Gastrocnemius medialis (tissue), 4 donors: Measurements from ENCODE around the gene LRIG1.

Experiments
- CTCF ChIP-seq, 5 experiments: fragments of 450-650 bp in 3 of 5; fragments of 200-600 bp in 2 of 5; sonication (generic) in 2 of 5; IDR thresholded peaks in 4 of 5; conservative IDR thresholded peaks in 1 of 5; 1 replicate in 4 of 5; 2 replicates in 1 of 5; pipeline ENCODE4 v1.5.1; 2016 to 2019; ENCODE audit warnings: antibody characterized with exemption in 5 of 5, mild to moderate bottlenecking in 3 of 5, moderate library complexity in 3 of 5
- POLR2A ChIP-seq, 2 donors: fragments of 450-650 bp; IDR thresholded peaks; one replicate each; pipeline ENCODE4 v1.6.1; 2017; ENCODE audit warnings: antibody characterized with exemption in 2 of 2, mild to moderate bottlenecking in 2 of 2, moderate library complexity in 2 of 2

DNA sequence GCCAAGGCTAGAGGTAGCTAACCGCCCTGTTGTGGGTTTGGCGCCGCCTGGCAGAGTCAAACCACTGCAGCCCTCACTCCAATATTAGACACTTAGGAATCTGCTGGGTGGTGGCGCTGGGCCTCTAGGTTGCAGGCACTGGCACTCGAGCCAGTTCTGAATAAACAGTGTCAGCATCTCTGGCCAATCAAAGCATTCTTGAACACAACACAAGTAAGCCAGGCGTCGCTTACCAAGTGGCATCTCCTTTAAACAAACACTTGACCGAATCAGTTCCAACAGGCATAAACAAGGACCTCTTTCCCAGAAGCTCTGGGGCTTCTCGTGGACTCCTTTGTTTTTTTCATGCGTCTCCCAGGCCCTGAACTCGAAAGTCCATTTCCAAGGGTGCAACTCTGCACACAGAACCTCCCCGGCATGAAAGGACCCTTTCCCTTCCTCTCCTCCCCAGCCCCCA, 82.3 kb downstream of the LRIG1 start:
- TF ChIP-seq CTCF (IDR thresholded peaks at IDR 0.05 in 4 of 5, conservative IDR thresholded peaks at IDR 0.05 in 1 of 5), result peak in 2 of 5 experiments; percentile 35 to 40
- TF ChIP-seq POLR2A (IDR thresholded peaks at IDR 0.05), result peak in 1 of 2 donors; percentile 25
